ENCODE measurements around the gene PMM1.

The PMM1 gene

GRCh38 chr22:41528132-41528766 lies 61.4 kb downstream of the PMM1 start:
- intact Hi-C loops (cut with DNase I), result loop anchor here (5.0 to 10.0 kb wide), 2 partner anchors 126 to 603 kb away; no protein-coding TSS in a partner anchor
- DNase-seq, result no peak

Measured in head of caudate nucleus (tissue), 42 donors.